PC-9 (cell line): ENCODE results near the gene TTC23. TPM values are rescaled to one million over a fixed set of nuclear protein-coding genes. Genes with fewer than 3 reads are reported as not detected.

Experiments
- BruUV-seq: library from RNA; stranded (reverse); fragments of 400-500 nt; replicated peaks from 2 replicates; lab custom pipeline; 2021; lab: Mats Ljungman, UMichigan
- CTCF ChIA-PET: fragments of 300-600 bp; sonication (Branson Sonifier 250); formaldehyde crosslinking; loops from one replicate; lab custom pipeline; 2022; ENCODE audit warnings: antibody characterized with exemption; lab: Charles Lee
- POLR2A ChIA-PET: fragments of 300-600 bp; sonication (Branson Sonifier 250); formaldehyde crosslinking; loops from one replicate; lab custom pipeline; 2022; ENCODE audit warnings: antibody characterized with exemption; ENCODE audit not compliant: unreplicated experiment; lab: Charles Lee
- DNase-seq, 2 experiments: peaks; one replicate each; pipeline versions ENCODE4 v3.0.0 to v3.0.0-alpha.2; 2015 to 2022; ENCODE audit warnings: mixed read lengths in 1 of 2
- H2AFZ ChIP-seq: fragments of 200-600 bp; sonication (generic); 2 replicates; pipeline ENCODE4 v1.8.1; 2017; ENCODE audit warnings: antibody characterized with exemption
- H3F3A ChIP-seq: fragments of 200-600 bp; sonication (generic); 2 replicates; pipeline ENCODE4 v1.8.1; 2017; ENCODE audit warnings: antibody characterized with exemption, mild to moderate bottlenecking, low read depth; ENCODE audit not compliant: insufficient read depth
- H3K27ac ChIP-seq: fragments of 200-600 bp; sonication (generic); 2 replicates; pipeline ENCODE4 v1.6.1; 2016; ENCODE audit warnings: mixed run types
- H3K27me3 ChIP-seq: fragments of 200-600 bp; sonication (generic); 2 replicates; pipeline ENCODE4 v1.6.1; 2016; ENCODE audit warnings: low read depth, mixed run types; ENCODE audit not compliant: insufficient read depth
- H3K36me3 ChIP-seq: fragments of 200-600 bp; sonication (generic); 2 replicates; pipeline ENCODE4 v1.6.1; 2016; ENCODE audit warnings: low read depth, mixed run types
- H3K4me1 ChIP-seq: fragments of 200-600 bp; sonication (generic); replicated peaks from 2 replicates; pipeline ENCODE4 v1.6.1; 2016; ENCODE audit warnings: mixed run types; ENCODE audit not compliant: insufficient read depth
- H3K4me2 ChIP-seq: fragments of 200-600 bp; sonication (generic); 2 replicates; pipeline ENCODE4 v1.6.1; 2017; ENCODE audit warnings: mixed run types
- H3K4me3 ChIP-seq: fragments of 200-600 bp; sonication (generic); 2 replicates; pipeline ENCODE4 v1.6.1; 2016; ENCODE audit warnings: mixed run types
- H3K79me2 ChIP-seq: fragments of 200-600 bp; sonication (generic); 2 replicates; pipeline ENCODE4 v1.6.1; 2017; ENCODE audit warnings: low read depth, mixed run types
- H3K9me2 ChIP-seq: fragments of 200-600 bp; sonication (generic); 2 replicates; pipeline ENCODE4 v1.8.1; 2017; ENCODE audit warnings: mild to moderate bottlenecking; ENCODE audit not compliant: insufficient read depth
- H3K9me3 ChIP-seq: fragments of 200-600 bp; sonication (generic); 2 replicates; pipeline ENCODE4 v1.8.1; 2016; ENCODE audit warnings: low read depth; ENCODE audit not compliant: insufficient read depth
- H4K20me1 ChIP-seq: fragments of 200-600 bp; sonication (generic); 2 replicates; pipeline ENCODE4 v1.8.1; 2017; ENCODE audit not compliant: insufficient read depth
- CTCF ChIP-seq: fragments of 200-600 bp; sonication (generic); conservative IDR thresholded peaks from 2 replicates; pipeline ENCODE4 v1.6.1; 2017; ENCODE audit warnings: mixed run types, antibody characterized with exemption, mild to moderate bottlenecking, moderate library complexity
- EZH2 ChIP-seq: fragments of 200-600 bp; sonication (generic); IDR thresholded peaks from 2 replicates; pipeline ENCODE4 v1.8.0; 2017; ENCODE audit warnings: antibody characterized with exemption, low read depth
- intact Hi-C: fragments of 100-400 bp; cut with micrococcal nuclease; formaldehyde crosslinking; loops from one replicate; pipeline ENCODE4 v1.10.0; 2022; ENCODE audit not compliant: unreplicated experiment
- total RNA-seq: library from RNA; stranded (reverse); gene quantifications from 2 replicates; pipeline ENCODE4 v1.2.3, GENCODE V29; 2021

The TTC23 gene
- total RNA-seq, 1 experiment from 2014 or later: 18.4 TPM

- Histone ChIP-seq H3K4me2 (no peak overlapping the region), H3K4me3 (no peak overlapping the region), H2AFZ (no peak overlapping the region), H4K20me1 (no peaks in the 10 kb centered on the region), H3K9me3 (no peaks in the 10 kb centered on the region), H3K79me2 (no peaks in the 10 kb centered on the region), H3K36me3 (no peaks in the 10 kb centered on the region), H3K4me1 (no peaks in the 10 kb centered on the region), H3F3A (no peaks in the 10 kb centered on the region), H3K9me2 (no peaks in the 10 kb centered on the region), H3K27me3 (no peaks in the 10 kb centered on the region), H3K27ac (no peak overlapping the region)
- TF ChIP-seq CTCF: no peak
- no peak for TF ChIP-seq EZH2
- DNase-seq: no peak
- ChIA-PET POLR2A (interaction anchor here (0.6 kb wide), 1 partner anchor 136 kb away, joined by 3 read pairs; no protein-coding TSS in a partner anchor), CTCF (interaction anchor here (0.6 kb wide), 1 partner anchor 612 kb away, joined by 3 read pairs; no protein-coding TSS in a partner anchor)
- intact Hi-C loops: no loop called here
- no TSS peak for BruUV-seq
These were observed 104.4 kb downstream of the TTC23 start for GRCh38 chr15:99145005-99145404.

- Histone ChIP-seq H3K4me1 (no peaks in the 10 kb centered on the region), H3K9me2 (no peaks in the 10 kb centered on the region), H3K36me3 (no peaks in the 10 kb centered on the region), H3K27me3 (no peaks in the 10 kb centered on the region), H3K4me3 (no peak overlapping the region), H3K9me3 (no peaks in the 10 kb centered on the region), H4K20me1 (no peaks in the 10 kb centered on the region), H3K79me2 (no peaks in the 10 kb centered on the region), H2AFZ (no peak overlapping the region), H3K4me2 (no peak overlapping the region), H3K27ac (no peak overlapping the region), H3F3A (no peaks in the 10 kb centered on the region)
- intact Hi-C loops: no loop called here
- ChIA-PET POLR2A (no interaction called here), CTCF (interaction anchor here (0.5 kb wide), 1 partner anchor 56 kb away, joined by 4 read pairs; no protein-coding TSS in a partner anchor)
- TF ChIP-seq CTCF: no peak
- TF ChIP-seq EZH2: no peak
- no TSS peak for BruUV-seq
- DNase-seq: no peak
These were observed 105.4 kb downstream of the TTC23 start for GRCh38 chr15:99143655-99144610.

GRCh38 chr15:99143242-99143641 lies 106.1 kb downstream of the TTC23 start:
- CTCF ChIA-PET: interaction anchor here (0.6 kb wide), 1 partner anchor 80 kb away, joined by 3 read pairs; no protein-coding TSS in a partner anchor
- no peaks in the 10 kb centered on the region for H3K79me2 ChIP-seq
- TF ChIP-seq CTCF (no peak), EZH2 (no peak)
- no peaks in the 10 kb centered on the region for H3F3A ChIP-seq
- BruUV-seq: no TSS peak
- POLR2A ChIA-PET: no interaction called here
- no peak overlapping the region for H3K4me2 ChIP-seq
- no peaks in the 10 kb centered on the region for H3K4me1 ChIP-seq
- no peaks in the 10 kb centered on the region for H3K27me3 ChIP-seq
- H3K27ac ChIP-seq: no peak overlapping the region
- H3K4me3 ChIP-seq: no peak overlapping the region
- intact Hi-C loops: no loop called here
- no peak for DNase-seq
- H3K36me3 ChIP-seq: no peaks in the 10 kb centered on the region
- no peak overlapping the region for H2AFZ ChIP-seq
- no peaks in the 10 kb centered on the region for H3K9me2 ChIP-seq
- H3K9me3 ChIP-seq: no peaks in the 10 kb centered on the region
- H4K20me1 ChIP-seq: no peaks in the 10 kb centered on the region
